ENCODE results near the gene RAD51B. TPM values are rescaled to one million over a fixed set of nuclear protein-coding genes. Genes with fewer than 3 reads are reported as not detected.

Gene RAD51B
- total RNA-seq, 3 donors from 2014 or later: 10.6 to 77.6 (median 33.8) TPM

- Histone ChIP-seq H3K9me3 (no peaks in the 10 kb centered on the region), H3K4me1 (no peaks in the 10 kb centered on the region), H3K36me3 (no peaks in the 10 kb centered on the region), H3K27me3 (no peaks in the 10 kb centered on the region), H3K27ac (no peak overlapping the region), H3K4me3 (no peak overlapping the region)
- DNase-seq (ENCODE audit: low spot score in 2 of 2): no peak
- intact Hi-C loops (cut with DNase I; ENCODE audit: low total_unique reads): no loop called here
- TF ChIP-seq POLR2A (IDR thresholded peaks at IDR 0.05): no peak
- TF ChIP-seq CTCF (IDR thresholded peaks at IDR 0.05): no peak
- TF ChIP-seq POLR2AphosphoS5 (IDR thresholded peaks at IDR 0.05): no peak
These were observed 263.2 kb downstream of the RAD51B start for GRCh38 chr14:68082698-68083291.

GRCh38 chr14:68084256-68084655 is 264.7 kb downstream of the RAD51B start:
- Histone ChIP-seq H3K36me3 (no peaks in the 10 kb centered on the region), H3K4me3 (no peak overlapping the region), H3K9me3 (no peaks in the 10 kb centered on the region), H3K27me3 (no peaks in the 10 kb centered on the region), H3K4me1 (no peaks in the 10 kb centered on the region), H3K27ac (no peak overlapping the region)
- intact Hi-C loops (cut with DNase I; ENCODE audit: low total_unique reads): no loop called here
- DNase-seq (ENCODE audit: low spot score in 2 of 2): no peak
- no peak for TF ChIP-seq CTCF (IDR thresholded peaks at IDR 0.05)

GRCh38 chr14:68085742-68086141 is 266.2 kb downstream of the RAD51B start:
- no peaks in the 10 kb centered on the region for H3K9me3 ChIP-seq
- TF ChIP-seq POLR2AphosphoS5 (IDR thresholded peaks at IDR 0.05) (no peak), CTCF (IDR thresholded peaks at IDR 0.05) (no peak), POLR2A (IDR thresholded peaks at IDR 0.05) (no peak)
- intact Hi-C loops (cut with DNase I; ENCODE audit: low total_unique reads): no loop called here
- no peaks in the 10 kb centered on the region for H3K27me3 ChIP-seq
- no peak overlapping the region for H3K27ac ChIP-seq
- H3K4me3 ChIP-seq: no peak overlapping the region
- H3K36me3 ChIP-seq: no peaks in the 10 kb centered on the region
- no peaks in the 10 kb centered on the region for H3K4me1 ChIP-seq
- no peak for DNase-seq (ENCODE audit: low spot score in 2 of 2)

- intact Hi-C loops (cut with DNase I; ENCODE audit: low total_unique reads): no loop called here
- no peaks in the 10 kb centered on the region for H3K36me3 ChIP-seq
- peak overlapping the region in 1 of 3 donors; percentile 44 for H3K4me3 ChIP-seq
- no peak for DNase-seq (ENCODE audit: low spot score in 2 of 2)
- no peak for TF ChIP-seq POLR2A (IDR thresholded peaks at IDR 0.05)
- TF ChIP-seq POLR2AphosphoS5 (IDR thresholded peaks at IDR 0.05): no peak
- no peak for TF ChIP-seq CTCF (IDR thresholded peaks at IDR 0.05)
- no peaks in the 10 kb centered on the region for H3K27me3 ChIP-seq
- H3K4me1 ChIP-seq: no peaks in the 10 kb centered on the region
- H3K27ac ChIP-seq: no peak overlapping the region
- H3K9me3 ChIP-seq: no peaks in the 10 kb centered on the region
These were observed 268.9 kb downstream of the RAD51B start for GRCh38 chr14:68088451-68088854.

GRCh38 chr14:68089146-68089731 is 269.7 kb downstream of the RAD51B start:
- no peak for TF ChIP-seq POLR2AphosphoS5 (IDR thresholded peaks at IDR 0.05)
- no peaks in the 10 kb centered on the region for H3K36me3 ChIP-seq
- H3K27ac ChIP-seq: no peak overlapping the region
- no peaks in the 10 kb centered on the region for H3K4me1 ChIP-seq
- H3K27me3 ChIP-seq: no peaks in the 10 kb centered on the region
- no peaks in the 10 kb centered on the region for H3K9me3 ChIP-seq
- intact Hi-C loops (cut with DNase I; ENCODE audit: low total_unique reads): no loop called here
- H3K4me3 ChIP-seq: no peak overlapping the region
- DNase-seq (ENCODE audit: low spot score in 2 of 2): no peak
